Measurements from ENCODE around the gene TENM4. TPM values are rescaled to one million over a fixed set of nuclear protein-coding genes. Genes with fewer than 3 reads are reported as not detected.

The TENM4 gene
- total RNA-seq, 1 donor from 2014 or later = under 0.01 TPM

GRCh38 chr11:78763664-78764063 lies 677.2 kb downstream of the TENM4 start:
- no peak for DNase-seq (ENCODE audit: low read depth in 2 of 2)

DNA sequence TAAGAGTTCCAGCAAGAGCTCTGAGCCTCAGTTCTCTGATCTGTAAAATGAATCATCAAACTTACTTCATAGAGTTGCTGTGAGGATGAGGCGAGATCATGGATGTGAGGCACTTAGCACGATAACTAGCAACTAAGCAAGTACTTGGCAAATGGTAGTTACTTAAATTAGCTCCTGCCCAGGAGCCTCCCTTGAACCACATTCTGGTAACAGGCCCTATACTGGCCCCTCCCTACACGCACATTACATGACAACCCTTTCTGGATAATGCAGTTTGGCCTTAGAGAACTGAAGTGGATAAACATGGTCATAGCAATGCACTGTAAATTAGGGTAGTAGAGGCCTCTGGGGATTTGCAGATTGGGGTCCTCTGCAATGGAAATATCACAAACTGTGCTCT lies 678.7 kb downstream of the TENM4 start:
- no peak for DNase-seq (ENCODE audit: low read depth in 2 of 2)

DNA sequence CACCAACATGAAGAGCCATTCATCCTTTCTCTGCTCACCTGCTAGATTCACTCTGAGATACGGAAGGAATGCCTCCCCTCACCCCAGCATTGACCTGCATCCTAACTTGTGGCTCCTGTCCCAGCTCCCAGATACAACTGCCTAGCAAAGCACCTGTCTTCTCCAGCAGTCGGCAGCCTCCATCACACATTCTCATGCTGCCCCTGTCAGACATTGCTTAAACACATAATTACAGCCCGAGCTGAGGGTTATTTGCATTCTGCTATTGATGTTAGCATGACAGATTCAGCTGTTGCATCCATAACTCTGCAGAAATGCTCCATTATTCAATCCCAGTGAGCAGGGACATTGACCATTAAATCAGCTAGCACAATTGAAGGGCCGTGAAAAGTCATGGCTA lies 681.8 kb downstream of the TENM4 start:
- no peak for DNase-seq (ENCODE audit: low read depth in 2 of 2)

GRCh38 chr11:78753297-78753696 lies 687.5 kb downstream of the TENM4 start:
- DNase-seq (ENCODE audit: low read depth in 2 of 2) = no peak

- no peak for DNase-seq (ENCODE audit: low read depth in 2 of 2)
Observed at GRCh38 chr11:78752494-78752893, 688.3 kb downstream of the TENM4 start.

- DNase-seq (ENCODE audit: low read depth in 2 of 2) = no peak
Observed at GRCh38 chr11:78748918-78749690, 691.7 kb downstream of the TENM4 start.

GRCh38 chr11:78744949-78745348 lies 695.9 kb downstream of the TENM4 start:
- no peak for DNase-seq (ENCODE audit: low read depth in 2 of 2)

DNA sequence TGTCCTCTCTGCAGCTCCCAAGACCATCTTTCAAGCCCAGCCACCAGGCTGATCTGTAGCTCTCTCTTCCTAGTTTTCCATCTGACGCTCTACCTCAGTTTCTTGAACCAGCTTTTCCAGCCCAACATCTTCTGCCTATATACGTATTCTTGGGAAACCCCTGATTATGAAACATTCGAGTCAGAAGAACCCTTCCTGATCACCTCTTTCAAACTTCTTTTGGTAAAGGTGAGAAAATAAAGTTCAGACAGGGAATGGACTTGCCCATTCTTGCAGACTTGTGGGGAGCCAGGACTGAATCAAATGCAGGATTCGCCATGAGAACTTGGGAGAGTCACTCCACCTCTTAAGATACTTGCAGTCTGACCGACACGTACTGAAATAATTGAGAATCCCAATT lies 696.6 kb downstream of the TENM4 start:
- DNase-seq (ENCODE audit: low read depth in 2 of 2) = no peak

- no peak for DNase-seq (ENCODE audit: low read depth in 2 of 2)
Observed at GRCh38 chr11:78742430-78742829, 698.4 kb downstream of the TENM4 start.

GRCh38 chr11:78741741-78742140 lies 699.1 kb downstream of the TENM4 start:
- DNase-seq (ENCODE audit: low read depth in 2 of 2) = no peak

DNA sequence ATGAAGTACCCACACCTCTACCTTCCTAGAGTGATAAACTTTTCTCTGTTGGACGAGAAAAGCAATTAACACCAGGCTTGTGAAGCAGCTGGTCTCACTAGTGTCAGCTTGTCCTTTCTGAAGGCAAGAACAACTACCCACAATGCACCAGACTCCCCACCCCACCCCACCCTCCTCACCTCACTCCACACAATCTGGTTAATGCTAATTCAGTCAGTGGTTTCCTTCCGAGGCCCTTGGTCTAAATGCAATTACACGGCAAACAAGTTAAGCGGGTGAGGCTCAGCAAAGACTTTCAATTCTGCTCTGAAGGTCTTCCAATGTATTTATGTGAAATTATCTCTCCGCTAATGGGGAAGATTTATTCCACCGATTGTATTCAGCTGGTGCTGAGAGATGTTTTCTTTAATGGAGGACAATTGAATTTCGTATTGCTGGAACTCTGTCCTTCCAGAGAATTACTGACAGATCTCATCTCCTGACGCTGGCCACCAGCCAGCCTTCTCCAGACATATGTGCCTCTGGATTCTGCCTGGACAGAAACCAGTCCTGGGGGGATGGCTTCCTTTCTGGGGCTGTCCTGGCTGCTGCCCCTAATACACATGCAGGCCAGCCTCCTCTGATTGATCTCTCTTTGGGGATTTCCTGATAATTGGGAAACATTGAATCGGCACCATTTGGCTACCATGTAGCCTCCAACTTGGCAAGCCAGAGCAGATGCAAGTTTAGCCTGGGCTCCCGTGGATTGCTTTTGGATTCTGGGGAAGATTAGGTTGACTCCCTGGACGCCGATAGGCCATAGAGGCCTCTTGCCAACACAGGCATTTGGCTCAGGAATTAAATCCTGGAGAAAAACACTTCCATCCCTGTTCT lies 700.4 kb downstream of the TENM4 start:
- DNase-seq (ENCODE audit: low read depth in 2 of 2) = no peak

DNA sequence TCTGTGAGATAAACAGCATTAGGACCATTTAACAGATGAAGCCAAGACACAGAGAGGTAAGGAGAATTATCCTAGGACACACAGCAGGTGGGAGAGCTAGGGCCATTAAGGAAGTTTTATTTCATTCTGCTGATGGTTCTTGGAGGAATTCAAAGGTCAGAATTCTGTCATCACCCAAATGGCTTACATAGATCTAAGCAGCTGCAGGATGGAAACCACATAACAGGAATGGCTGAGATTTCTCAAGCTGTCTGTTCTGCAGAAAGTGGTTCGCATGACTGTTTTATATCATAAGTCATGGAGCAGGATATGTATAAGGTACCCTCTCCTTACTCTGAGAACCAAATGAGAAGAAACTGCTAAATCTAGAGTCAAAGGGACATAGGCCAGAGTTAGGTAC lies 702.9 kb downstream of the TENM4 start:
- no peak for DNase-seq (ENCODE audit: low read depth in 2 of 2)

DNA sequence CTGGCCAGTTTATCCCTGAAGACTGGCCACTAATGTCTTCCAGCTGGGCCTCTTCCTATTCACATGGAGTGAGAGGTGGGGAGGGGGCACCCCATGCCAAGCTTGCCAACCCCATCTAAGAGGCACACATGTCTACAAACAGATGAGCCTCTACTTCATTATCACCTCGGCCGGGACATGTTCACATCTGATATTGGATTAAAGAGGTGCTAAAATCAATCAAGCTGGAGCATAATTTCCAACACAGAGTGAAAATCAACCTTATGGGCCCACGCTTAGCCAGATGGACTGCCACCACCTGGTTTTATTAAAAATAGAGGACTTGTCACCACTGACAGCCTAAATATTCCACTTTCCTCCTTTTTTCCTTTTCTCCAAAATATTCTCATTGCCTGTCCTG lies 703.5 kb downstream of the TENM4 start:
- no peak for DNase-seq (ENCODE audit: low read depth in 2 of 2)

DNA sequence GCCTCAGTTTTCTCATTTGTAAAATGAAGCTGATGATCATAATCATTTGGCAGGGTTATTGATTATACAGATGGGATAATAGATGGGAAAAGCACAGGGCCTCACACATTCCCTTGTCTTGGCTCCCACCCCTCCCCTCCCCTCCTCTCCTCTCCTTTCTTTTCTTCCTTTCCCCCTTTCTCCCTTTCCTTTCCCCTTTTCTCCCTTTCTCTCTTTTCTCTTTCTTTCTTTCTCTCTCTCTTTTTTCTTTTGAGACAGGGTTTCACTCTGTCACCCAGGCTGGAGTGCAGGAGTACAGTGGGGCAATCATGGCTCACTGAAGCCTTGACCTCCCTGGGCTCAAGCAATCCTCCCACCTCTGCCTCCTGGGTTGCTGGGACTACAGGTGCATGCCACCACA lies 705.1 kb downstream of the TENM4 start:
- DNase-seq (ENCODE audit: low read depth in 2 of 2) = no peak

- no peak for DNase-seq (ENCODE audit: low read depth in 2 of 2)
Observed at GRCh38 chr11:78733031-78733430, 707.8 kb downstream of the TENM4 start.

DNA sequence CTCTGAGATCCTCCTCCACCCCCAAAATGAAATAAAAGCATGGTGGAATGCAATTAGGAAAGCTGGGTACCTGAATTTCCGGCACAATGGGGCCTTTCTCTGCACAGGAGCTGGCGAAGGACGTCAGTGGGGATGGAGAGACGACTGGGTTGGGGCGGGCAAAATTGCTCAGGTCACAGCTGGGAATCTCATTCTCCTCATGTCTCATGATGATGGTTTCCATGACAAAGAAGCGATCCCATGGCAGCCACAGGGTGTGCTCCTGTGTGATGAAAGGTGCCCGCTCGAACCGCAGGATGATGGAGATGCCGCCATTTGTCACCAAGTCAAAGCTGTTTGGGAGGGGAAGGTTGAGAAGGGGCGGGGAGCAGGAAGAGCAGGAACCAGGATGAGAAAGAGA lies 708.6 kb downstream of the TENM4 start:
- no peak for DNase-seq (ENCODE audit: low read depth in 2 of 2)

DNA sequence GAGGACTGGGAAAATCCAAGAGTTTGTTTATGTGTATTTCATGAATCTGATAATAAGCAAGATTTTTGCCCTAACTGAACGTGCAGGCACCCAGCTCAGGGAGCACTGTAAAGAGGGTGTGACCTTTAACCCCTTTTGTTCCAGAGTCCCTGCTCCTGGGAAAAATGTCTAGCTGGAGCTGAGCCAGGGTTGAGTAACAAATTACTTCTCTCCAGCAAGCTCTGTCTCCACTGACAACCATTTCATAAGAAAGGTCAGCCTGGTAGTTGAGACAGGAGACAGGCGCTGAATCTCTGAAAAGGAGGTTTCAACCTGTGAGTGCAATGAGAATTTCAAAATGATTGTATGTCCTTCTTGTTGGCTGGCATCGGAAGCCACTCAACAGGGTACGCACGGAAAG lies 709.8 kb downstream of the TENM4 start:
- no peak for DNase-seq (ENCODE audit: low read depth in 2 of 2)

GRCh38 chr11:78730267-78730824 lies 710.5 kb downstream of the TENM4 start:
- DNase-seq (ENCODE audit: low read depth in 2 of 2) = no peak

DNA sequence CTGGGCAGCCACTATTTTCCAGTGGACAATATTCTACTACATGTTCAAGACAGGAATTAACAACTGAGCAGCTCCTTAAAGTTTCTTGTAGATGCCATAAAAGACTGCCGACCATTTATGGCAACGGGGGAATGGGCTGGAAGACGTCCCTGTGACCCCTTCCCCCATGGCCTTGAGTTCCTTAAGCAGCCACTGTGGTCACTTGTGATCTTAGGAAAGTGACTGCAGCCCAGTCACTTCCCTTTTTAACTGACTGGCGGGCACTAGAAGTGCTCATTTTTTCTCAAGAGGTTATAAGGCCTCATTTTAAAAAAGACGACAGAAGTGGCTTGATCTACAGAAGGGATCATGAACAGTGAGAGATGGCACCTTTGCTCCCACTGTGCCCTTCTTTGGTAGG lies 713.0 kb downstream of the TENM4 start:
- no peak for DNase-seq (ENCODE audit: low read depth in 2 of 2)

DNA sequence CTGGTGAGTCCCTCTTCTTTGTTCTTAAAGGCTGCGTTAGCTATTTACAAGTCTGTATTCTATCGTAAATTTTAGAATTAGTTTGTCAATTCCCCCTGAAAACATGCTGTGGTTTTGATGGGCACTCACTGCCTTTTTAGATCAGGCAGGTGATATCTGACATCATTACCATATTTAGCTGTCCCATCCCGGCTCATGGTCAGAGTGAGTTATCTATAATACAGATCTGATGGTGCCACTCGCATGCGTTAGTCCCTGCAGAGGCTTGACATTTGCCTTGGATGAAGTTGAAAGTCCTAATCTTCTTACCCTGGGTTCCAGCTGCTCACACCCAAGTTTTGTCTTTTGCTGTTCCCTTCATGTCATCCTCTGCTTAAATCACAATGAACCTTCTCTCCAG lies 715.6 kb downstream of the TENM4 start:
- no peak for DNase-seq (ENCODE audit: low read depth in 2 of 2)

- DNase-seq (ENCODE audit: low read depth in 2 of 2) = no peak
Observed at GRCh38 chr11:78722786-78723185, 718.0 kb downstream of the TENM4 start.

GRCh38 chr11:78720281-78720989 lies 720.4 kb downstream of the TENM4 start:
- no peak for DNase-seq (ENCODE audit: low read depth in 2 of 2)

All from dermis microvascular lymphatic vessel endothelial cell (primary cell).